Activated CD4-positive, alpha-beta memory T cell treated with anti-CD3 and anti-CD28 coated beads for 36 hours (primary cell): Measurements from ENCODE around the gene MRPL20. TPM values are rescaled to one million over a fixed set of nuclear protein-coding genes. Genes with fewer than 3 reads are reported as not detected.
A peak's percentile ranks its signal among the peaks of the same experiment; 100 is the strongest.
"Not testable (repeated sequence)": the region's sequence is repeated elsewhere in the genome, so short reads cannot be mapped to it uniquely, and the experiment has no call there.

Source experiments
- CTCF ChIA-PET: fragments of 350-600 bp; sonication (Branson Sonifier 250); formaldehyde crosslinking; loops from one replicate; lab custom pipeline; 2021; ENCODE audit warnings: antibody characterized with exemption, inconsistent platforms; lab: Charles Lee
- POLR2A ChIA-PET: fragments of 350-600 bp; sonication (Branson Sonifier 250); formaldehyde crosslinking; loops from one replicate; lab custom pipeline; 2021; ENCODE audit warnings: antibody characterized with exemption; lab: Charles Lee
- DNase-seq: peaks from one replicate; pipeline ENCODE4 v3.0.0-alpha.2; 2020
- H3K27ac Mint-ChIP-seq: one replicate; pipeline ENCODE4 v1.8.0; 2021; ENCODE audit warnings: mixed read lengths
- H3K27me3 Mint-ChIP-seq: one replicate; pipeline ENCODE4 v1.8.0; 2021; ENCODE audit warnings: mixed read lengths
- H3K36me3 Mint-ChIP-seq: one replicate; pipeline ENCODE4 v1.8.0; 2021; ENCODE audit warnings: mixed read lengths
- H3K4me1 Mint-ChIP-seq: one replicate; pipeline ENCODE4 v1.8.0; 2021; ENCODE audit warnings: low read depth, mixed read lengths
- H3K4me3 Mint-ChIP-seq: one replicate; pipeline ENCODE4 v1.8.0; 2021; ENCODE audit warnings: mild to moderate bottlenecking, mixed read lengths
- H3K9me3 Mint-ChIP-seq: one replicate; pipeline ENCODE4 v1.8.0; 2021; ENCODE audit warnings: mixed read lengths
- intact Hi-C: fragments of 100-400 bp; cut with micrococcal nuclease; formaldehyde crosslinking; loops from one replicate; pipeline ENCODE4 v1.15.1; 2023
- total RNA-seq, 2 experiments: library from RNA; stranded (reverse); gene quantifications; one replicate each; pipeline ENCODE4 v1.2.3, GENCODE V29; 2021

MRPL20 gene
- total RNA-seq, 2 experiments from 2014 or later = 122 to 123 TPM

GRCh38 chr1:1371746-1372711, 35.1 kb downstream of the MRPL20 start:
- ChIA-PET CTCF (interaction anchor here (0.7 to 2.8 kb wide), 21 partner anchors 9 to 405 kb away, joined by 3 to 21 read pairs (median 5); partner anchors contain the start of gene CCNL2), POLR2A (interaction anchor here (1.3 kb wide), 1 partner anchor 27 kb away, joined by 3 read pairs; the partner anchor contains the start of gene CCNL2)
- Mint-ChIP-seq H3K4me1 (peaks cover 18% of the 10 kb centered on the region), H3K9me3 (no peaks in the 10 kb centered on the region), H3K4me3 (peak overlapping the region; percentile 32), H3K27me3 (no peaks in the 10 kb centered on the region), H3K36me3 (peaks cover 6% of the 10 kb centered on the region), H3K27ac (no peak overlapping the region)
- peak; percentile 88 for DNase-seq
- intact Hi-C loops = loop anchor here (10.0 kb wide), 1 partner anchor 337 kb away; no protein-coding TSS in a partner anchor

DNA sequence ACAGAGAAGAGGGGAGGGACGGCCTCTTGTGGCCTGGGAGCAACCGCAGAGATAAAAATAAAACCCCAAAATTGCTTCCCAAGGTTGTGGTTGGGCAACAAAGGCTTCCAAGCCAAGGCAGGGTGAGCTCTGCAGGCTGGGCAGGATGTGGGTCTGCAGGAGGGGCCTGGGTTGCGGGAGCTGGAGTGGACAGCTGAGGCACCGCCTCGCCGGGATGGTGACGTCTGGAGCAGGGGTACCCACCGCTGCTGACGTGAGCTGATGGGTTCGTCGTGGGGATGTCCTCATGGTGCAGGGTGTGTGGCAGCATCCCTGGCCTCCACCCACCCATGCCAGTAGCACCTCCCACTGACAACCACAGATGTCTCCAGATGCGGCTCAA, 35.7 kb downstream of the MRPL20 start:
- peak overlapping the region; percentile 33 for H3K27ac Mint-ChIP-seq
- H3K9me3 Mint-ChIP-seq = no peaks in the 10 kb centered on the region
- CTCF ChIA-PET = interaction anchor here (0.7 to 2.8 kb wide), 19 partner anchors 9 to 404 kb away, joined by 3 to 21 read pairs (median 4); partner anchors contain the start of gene CCNL2
- DNase-seq = peak; percentile 62
- H3K27me3 Mint-ChIP-seq = no peaks in the 10 kb centered on the region
- POLR2A ChIA-PET = interaction anchor here (1.3 kb wide), 1 partner anchor 28 kb away, joined by 3 read pairs; the partner anchor contains the start of gene CCNL2
- peaks cover 18% of the 10 kb centered on the region for H3K4me1 Mint-ChIP-seq
- H3K4me3 Mint-ChIP-seq = no peak overlapping the region
- H3K36me3 Mint-ChIP-seq = peaks cover 6% of the 10 kb centered on the region
- intact Hi-C loops = loop anchor here (10.0 kb wide), 1 partner anchor 337 kb away; no protein-coding TSS in a partner anchor

- H3K27ac Mint-ChIP-seq = no peak overlapping the region
- H3K27me3 Mint-ChIP-seq = no peaks in the 10 kb centered on the region
- no peaks in the 10 kb centered on the region for H3K9me3 Mint-ChIP-seq
- ChIA-PET CTCF (interaction anchor here (0.8 to 2.8 kb wide), 10 partner anchors 21 to 338 kb away, joined by 3 to 21 read pairs (median 5); partner anchors contain the start of gene CCNL2), POLR2A (no interaction called here)
- DNase-seq = no peak
- H3K36me3 Mint-ChIP-seq = peaks cover 6% of the 10 kb centered on the region
- intact Hi-C loops = loop anchor here (10.0 kb wide), 1 partner anchor 336 kb away; no protein-coding TSS in a partner anchor
- H3K4me3 Mint-ChIP-seq = no peak overlapping the region
- H3K4me1 Mint-ChIP-seq = peaks cover 18% of the 10 kb centered on the region
Observed at GRCh38 chr1:1370771-1371300, 36.3 kb downstream of the MRPL20 start.

- H3K27me3 Mint-ChIP-seq, H3K36me3 Mint-ChIP-seq, DNase-seq, POLR2A ChIA-PET, H3K27ac Mint-ChIP-seq, H3K9me3 Mint-ChIP-seq, H3K4me3 Mint-ChIP-seq: not testable (repeated sequence)
- CTCF ChIA-PET = interaction anchor here (0.8 to 2.8 kb wide), 4 partner anchors 22 to 135 kb away, joined by 4 to 21 read pairs (median 9); partner anchors contain the start of gene CCNL2
- H3K4me1 Mint-ChIP-seq = peaks cover 15% of the 10 kb centered on the region
- intact Hi-C loops = loop anchor here (10.0 kb wide), 1 partner anchor 335 kb away; no protein-coding TSS in a partner anchor
Observed at GRCh38 chr1:1370094-1370493, 37.0 kb downstream of the MRPL20 start.

GRCh38 chr1:1367315-1367714, 39.8 kb downstream of the MRPL20 start:
- H3K36me3 Mint-ChIP-seq = no peaks in the 10 kb centered on the region

GRCh38 chr1:1366699-1367066, 40.4 kb downstream of the MRPL20 start:
- ChIA-PET CTCF (no interaction called here), POLR2A (no interaction called here)
- Mint-ChIP-seq H3K27ac (no peak overlapping the region), H3K36me3 (no peaks in the 10 kb centered on the region), H3K4me1 (peaks cover 2% of the 10 kb centered on the region), H3K27me3 (no peaks in the 10 kb centered on the region), H3K4me3 (no peak overlapping the region), H3K9me3 (no peaks in the 10 kb centered on the region)
- no peak for DNase-seq
- intact Hi-C loops = no loop called here

More at GRCh38 chr1:1367315-1367714, 39.8 kb downstream of the MRPL20 start:
- H3K9me3 Mint-ChIP-seq = no peaks in the 10 kb centered on the region
- H3K27me3 Mint-ChIP-seq = no peaks in the 10 kb centered on the region
- no peak overlapping the region for H3K27ac Mint-ChIP-seq
- ChIA-PET POLR2A (no interaction called here), CTCF (no interaction called here)
- intact Hi-C loops = no loop called here
- no peak for DNase-seq
- no peak overlapping the region for H3K4me3 Mint-ChIP-seq
- peaks cover 5% of the 10 kb centered on the region for H3K4me1 Mint-ChIP-seq

- Mint-ChIP-seq H3K27me3 (no peaks in the 10 kb centered on the region), H3K27ac (no peak overlapping the region), H3K4me1 (no peaks in the 10 kb centered on the region), H3K4me3 (no peak overlapping the region), H3K9me3 (no peaks in the 10 kb centered on the region), H3K36me3 (no peaks in the 10 kb centered on the region)
- DNase-seq = no peak
- ChIA-PET POLR2A (no interaction called here), CTCF (no interaction called here)
- intact Hi-C loops = no loop called here
Observed at GRCh38 chr1:1365875-1366698, 41.0 kb downstream of the MRPL20 start.

DNA sequence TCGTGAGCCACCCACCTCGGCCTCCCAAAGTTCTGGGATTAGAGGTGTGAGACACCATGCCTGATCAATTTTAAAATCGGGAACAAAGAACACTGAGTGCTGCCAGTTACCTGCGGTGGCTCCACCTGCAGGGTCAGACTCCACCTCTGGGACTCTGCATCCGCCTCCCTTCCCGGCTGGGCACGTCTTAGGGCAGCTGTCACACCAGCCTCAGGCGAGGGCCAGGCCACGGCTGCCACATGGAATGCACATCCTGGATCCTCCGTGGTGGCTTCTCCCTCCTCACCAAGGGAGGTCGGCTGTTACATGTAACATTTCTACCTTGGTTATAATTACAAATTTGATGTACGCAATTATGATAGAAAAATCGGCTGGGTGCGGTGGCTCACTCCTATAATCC, 42.8 kb downstream of the MRPL20 start:
- no peak for DNase-seq
- ChIA-PET POLR2A (no interaction called here), CTCF (no interaction called here)
- Mint-ChIP-seq H3K27ac (no peak overlapping the region), H3K9me3 (no peaks in the 10 kb centered on the region), H3K4me1 (peaks cover 2% of the 10 kb centered on the region), H3K27me3 (no peaks in the 10 kb centered on the region), H3K36me3 (no peaks in the 10 kb centered on the region), H3K4me3 (no peak overlapping the region)
- intact Hi-C loops = no loop called here

GRCh38 chr1:1361982-1362423, 45.1 kb downstream of the MRPL20 start:
- Mint-ChIP-seq H3K9me3 (no peaks in the 10 kb centered on the region), H3K27me3 (peaks cover 6% of the 10 kb centered on the region), H3K36me3 (no peaks in the 10 kb centered on the region), H3K27ac (no peak overlapping the region), H3K4me1 (peaks cover 4% of the 10 kb centered on the region), H3K4me3 (no peak overlapping the region)
- CTCF ChIA-PET = interaction anchor here (1.1 kb wide), 1 partner anchor 10 kb away, joined by 4 read pairs; no protein-coding TSS in a partner anchor
- intact Hi-C loops = no loop called here
- no peak for DNase-seq
- POLR2A ChIA-PET = no interaction called here

- H3K4me3 Mint-ChIP-seq = no peak overlapping the region
- POLR2A ChIA-PET = no interaction called here
- H3K4me1 Mint-ChIP-seq = peaks cover 4% of the 10 kb centered on the region
- CTCF ChIA-PET = no interaction called here
- DNase-seq = no peak
- H3K36me3 Mint-ChIP-seq = no peaks in the 10 kb centered on the region
- intact Hi-C loops = no loop called here
- no peaks in the 10 kb centered on the region for H3K9me3 Mint-ChIP-seq
- no peak overlapping the region for H3K27ac Mint-ChIP-seq
- H3K27me3 Mint-ChIP-seq = peaks cover 6% of the 10 kb centered on the region
Observed at GRCh38 chr1:1361233-1361981, 45.7 kb downstream of the MRPL20 start.
